ENCODE data around the gene ALKBH1.

DNA sequence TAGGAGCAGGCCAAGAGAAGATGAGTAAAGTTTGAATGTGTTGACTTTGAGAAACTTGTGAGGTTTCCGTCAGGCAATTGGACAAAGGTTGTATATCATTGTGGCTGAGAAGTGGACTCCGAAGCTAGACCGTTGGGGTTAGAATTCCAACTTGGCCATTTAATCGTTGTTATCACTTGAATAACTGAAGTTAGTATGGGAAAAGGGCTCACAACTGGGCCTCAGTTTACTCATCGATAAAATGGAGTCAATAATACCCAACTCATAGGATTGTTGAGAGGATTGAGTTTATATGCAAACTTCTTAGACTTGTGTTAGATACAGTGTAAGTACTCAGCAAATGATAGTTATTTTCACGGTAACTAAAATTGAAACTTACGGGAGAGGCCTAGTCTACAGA lies 926 bp upstream of the ALKBH1 start:
- TF ChIP-seq, protein P1, sequence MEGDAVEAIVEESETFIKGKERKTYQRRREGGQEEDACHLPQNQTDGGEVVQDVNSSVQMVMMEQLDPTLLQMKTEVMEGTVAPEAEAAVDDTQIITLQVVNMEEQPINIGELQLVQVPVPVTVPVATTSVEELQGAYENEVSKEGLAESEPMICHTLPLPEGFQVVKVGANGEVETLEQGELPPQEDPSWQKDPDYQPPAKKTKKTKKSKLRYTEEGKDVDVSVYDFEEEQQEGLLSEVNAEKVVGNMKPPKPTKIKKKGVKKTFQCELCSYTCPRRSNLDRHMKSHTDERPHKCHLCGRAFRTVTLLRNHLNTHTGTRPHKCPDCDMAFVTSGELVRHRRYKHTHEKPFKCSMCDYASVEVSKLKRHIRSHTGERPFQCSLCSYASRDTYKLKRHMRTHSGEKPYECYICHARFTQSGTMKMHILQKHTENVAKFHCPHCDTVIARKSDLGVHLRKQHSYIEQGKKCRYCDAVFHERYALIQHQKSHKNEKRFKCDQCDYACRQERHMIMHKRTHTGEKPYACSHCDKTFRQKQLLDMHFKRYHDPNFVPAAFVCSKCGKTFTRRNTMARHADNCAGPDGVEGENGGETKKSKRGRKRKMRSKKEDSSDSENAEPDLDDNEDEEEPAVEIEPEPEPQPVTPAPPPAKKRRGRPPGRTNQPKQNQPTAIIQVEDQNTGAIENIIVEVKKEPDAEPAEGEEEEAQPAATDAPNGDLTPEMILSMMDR (IDR thresholded peaks at IDR 0.05) = no peak
- TF ChIP-seq POLR2A (IDR thresholded peaks at IDR 0.05) = no peak
